GM18505 (cell line): Measurements from ENCODE around the gene NISCH.

Experiments
- ATAC-seq: cut with Tn5 transposase; IDR thresholded peaks from one replicate; pipeline ENCODE4 v1.9.1; 2021; ENCODE audit not compliant: unreplicated experiment
- POLR2A ChIP-seq: IDR thresholded peaks from 4 replicates; pipeline ENCODE4 v1.6.1; 2011; ENCODE audit warnings: borderline replicate concordance; ENCODE audit not compliant: insufficient read depth, insufficient read length; ENCODE audit errors: extremely low read depth

NISCH gene

GRCh38 chr3:52503788-52504424, 48.5 kb downstream of the NISCH start:
- no peak for TF ChIP-seq POLR2A
- ATAC-seq, result no peak

GRCh38 chr3:52504977-52505376, 49.6 kb downstream of the NISCH start:
- no peak for TF ChIP-seq POLR2A
- no peak for ATAC-seq

- no peak for ATAC-seq
- TF ChIP-seq POLR2A, result no peak
Measured at GRCh38 chr3:52506266-52506966, 51.0 kb downstream of the NISCH start.

- no peak for TF ChIP-seq POLR2A
- ATAC-seq, result no peak
Measured at GRCh38 chr3:52507359-52507758, 52.0 kb downstream of the NISCH start.

DNA sequence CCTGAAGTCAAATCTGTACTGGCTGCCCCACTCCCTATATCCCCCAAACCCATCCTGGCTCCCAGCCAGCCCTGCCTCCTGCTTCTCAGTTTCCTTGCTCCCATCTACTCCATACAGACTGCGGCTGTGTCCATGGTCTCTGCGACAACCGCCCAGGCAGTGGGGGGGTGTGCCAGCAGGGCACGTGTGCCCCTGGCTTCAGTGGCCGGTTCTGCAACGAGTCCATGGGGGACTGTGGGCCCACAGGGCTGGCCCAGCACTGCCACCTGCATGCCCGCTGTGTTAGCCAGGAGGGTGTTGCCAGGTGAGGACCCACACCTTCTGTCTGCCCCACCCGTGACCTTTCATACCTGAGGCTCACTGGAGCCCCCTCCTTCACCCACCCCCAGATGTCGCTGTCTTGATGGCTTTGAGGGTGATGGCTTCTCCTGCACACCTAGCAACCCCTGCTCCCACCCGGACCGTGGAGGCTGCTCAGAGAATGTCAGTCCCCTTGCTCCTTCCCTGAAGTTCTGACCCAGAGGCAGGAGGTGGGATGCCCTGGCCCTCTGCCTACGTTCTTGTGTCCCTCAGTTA, 54.4 kb downstream of the NISCH start:
- ATAC-seq, result no peak
- no peak for TF ChIP-seq POLR2A

- no peak for TF ChIP-seq POLR2A
Measured at GRCh38 chr3:52511509-52511908, 56.1 kb downstream of the NISCH start.

DNA sequence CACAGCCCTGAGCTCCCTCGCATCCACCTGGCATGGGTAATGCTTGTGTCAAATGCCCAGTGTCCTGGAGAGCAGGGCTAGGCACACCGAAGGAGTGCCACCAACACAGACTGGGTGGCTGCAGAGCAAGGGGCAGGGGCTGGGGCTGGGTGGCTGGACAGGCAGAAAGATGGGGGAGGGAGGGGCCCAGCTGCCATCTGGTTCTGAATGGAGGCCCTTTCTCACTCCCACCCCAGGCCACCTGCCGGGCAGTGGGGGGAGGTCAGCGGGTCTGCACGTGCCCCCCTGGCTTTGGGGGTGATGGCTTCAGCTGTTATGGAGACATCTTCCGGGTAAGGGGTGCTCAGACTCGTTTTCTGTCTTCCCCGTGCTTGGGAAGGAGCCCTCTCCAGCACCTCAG, 56.7 kb downstream of the NISCH start:
- ATAC-seq, result no peak
- TF ChIP-seq POLR2A, result no peak

More at GRCh38 chr3:52511509-52511908, 56.1 kb downstream of the NISCH start:
- no peak for ATAC-seq

GRCh38 chr3:52512727-52513126, 57.3 kb downstream of the NISCH start:
- no peak for TF ChIP-seq POLR2A
- no peak for ATAC-seq

GRCh38 chr3:52513281-52513680, 57.9 kb downstream of the NISCH start:
- TF ChIP-seq POLR2A, result no peak
- no peak for ATAC-seq

GRCh38 chr3:52514576-52514975, 59.2 kb downstream of the NISCH start:
- no peak for ATAC-seq
- no peak for TF ChIP-seq POLR2A

GRCh38 chr3:52515192-52515591, 59.8 kb downstream of the NISCH start:
- no peak for ATAC-seq
- no peak for TF ChIP-seq POLR2A

- no peak for TF ChIP-seq POLR2A
- no peak for ATAC-seq
Measured at GRCh38 chr3:52516509-52517195, 61.2 kb downstream of the NISCH start.

DNA sequence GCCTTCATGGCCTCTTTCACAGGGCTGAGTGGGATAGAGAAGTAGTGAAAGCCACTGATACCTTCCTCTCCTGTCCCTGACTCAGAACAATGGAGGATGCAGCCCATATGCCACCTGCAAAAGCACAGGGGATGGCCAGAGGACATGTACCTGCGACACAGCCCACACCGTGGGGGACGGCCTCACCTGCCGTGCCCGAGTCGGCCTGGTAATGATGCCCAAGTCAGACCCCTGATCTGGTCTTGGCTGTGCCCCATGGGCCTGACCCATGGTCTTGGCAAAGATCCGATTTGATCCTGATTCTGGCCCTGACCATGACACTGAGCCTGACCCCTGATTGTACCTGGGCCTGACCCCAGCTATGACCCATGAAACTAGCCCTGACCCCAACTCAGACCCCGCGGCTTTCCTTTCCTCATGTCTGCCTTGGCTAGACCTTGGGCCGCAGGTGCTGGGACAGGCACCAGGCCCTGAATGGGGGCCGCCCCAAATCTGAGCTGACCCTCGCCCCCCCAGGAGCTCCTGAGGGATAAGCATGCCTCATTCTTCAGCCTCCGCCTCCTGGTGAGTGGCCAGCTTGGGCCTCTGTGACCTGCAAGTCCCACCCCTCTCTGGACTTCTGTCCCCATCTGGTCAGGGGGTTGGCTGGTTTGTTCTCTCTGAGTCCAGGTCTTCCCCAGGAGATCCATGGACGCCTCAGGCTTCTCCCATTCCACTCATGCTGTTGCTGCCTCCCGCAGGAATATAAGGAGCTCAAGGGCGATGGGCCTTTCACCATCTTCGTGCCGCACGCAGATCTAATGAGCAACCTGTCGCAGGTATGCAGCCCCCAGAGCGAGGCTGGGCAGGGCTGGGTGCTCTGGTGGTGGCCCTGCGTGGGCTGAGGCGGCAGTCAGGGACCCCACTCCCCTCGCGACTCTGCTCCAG, 62.7 kb downstream of the NISCH start:
- no peak for ATAC-seq
- TF ChIP-seq POLR2A, result no peak

DNA sequence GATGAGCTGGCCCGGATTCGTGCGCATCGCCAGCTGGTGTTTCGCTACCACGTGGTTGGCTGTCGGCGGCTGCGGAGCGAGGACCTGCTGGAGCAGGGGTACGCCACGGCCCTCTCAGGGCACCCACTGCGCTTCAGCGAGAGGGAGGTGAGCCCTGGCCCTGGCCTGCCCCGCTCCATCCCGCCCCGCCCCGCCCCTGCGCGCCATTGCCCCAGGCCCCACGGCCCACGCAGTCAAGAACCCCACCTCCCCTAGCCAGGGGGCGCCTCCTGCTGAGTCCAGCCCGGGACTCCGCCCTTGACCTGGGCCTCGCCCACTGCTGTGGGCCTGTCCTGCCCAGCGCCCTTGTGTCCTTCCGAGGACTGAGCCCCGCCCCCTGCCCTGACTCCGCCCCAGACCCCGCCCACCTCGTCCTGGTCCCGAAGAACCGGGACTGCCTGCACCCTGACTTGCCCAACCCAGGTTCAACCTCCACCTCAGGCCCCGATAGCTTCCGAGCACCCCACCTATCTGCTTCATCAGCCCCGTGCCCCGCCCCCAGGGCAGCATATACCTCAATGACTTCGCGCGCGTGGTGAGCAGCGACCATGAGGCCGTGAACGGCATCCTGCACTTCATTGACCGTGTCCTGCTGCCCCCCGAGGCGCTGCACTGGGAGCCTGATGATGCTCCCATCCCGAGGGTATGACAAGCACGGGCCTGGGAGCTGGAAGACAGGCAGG, 63.5 kb downstream of the NISCH start:
- no peak for ATAC-seq
- TF ChIP-seq POLR2A, result no peak
